HepG2 (cell line): ENCODE measurements around the gene PNMA8C. TPM values are rescaled to one million over a fixed set of nuclear protein-coding genes. Genes with fewer than 3 reads are reported as not detected.

Experiments used
- AHR ChIP-seq: IDR thresholded peaks from 2 replicates; pipeline ENCODE4 v1.6.1; 2018; ENCODE audit warnings: missing genetic modification reagents, missing compliant biosample characterization
- CSRNP1 ChIP-seq: sonication (generic); formaldehyde crosslinking; IDR thresholded peaks from 2 replicates; pipeline ENCODE4 v1.8.1; 2023; ENCODE audit warnings: mild to moderate bottlenecking, missing genetic modification reagents
- DMTF1 ChIP-seq: sonication (generic); formaldehyde crosslinking; IDR thresholded peaks from 2 replicates; pipeline ENCODE4 v1.4.0; 2020; ENCODE audit warnings: mild to moderate bottlenecking, missing genetic modification reagents
- HMGXB4 ChIP-seq, 2 experiments: sonication (generic) in 1 of 2; formaldehyde crosslinking in 1 of 2; IDR thresholded peaks; 2 replicates each; pipeline versions ENCODE4 v1.4.0 to v1.6.1; 2018 to 2020; ENCODE audit warnings: missing genetic modification reagents in 2 of 2, borderline replicate concordance in 1 of 2, low read depth in 1 of 2, mild to moderate bottlenecking in 1 of 2, missing biosample characterization in 1 of 2
- HNRNPUL1 ChIP-seq: fragments of 200-400 bp; formaldehyde crosslinking; IDR thresholded peaks from 2 replicates; pipeline ENCODE4 v1.6.1; 2017; ENCODE audit warnings: low read depth, mild to moderate bottlenecking, low read length, moderate library complexity
- MEIS1 ChIP-seq: sonication (generic); formaldehyde crosslinking; IDR thresholded peaks from 2 replicates; pipeline ENCODE4 v1.9.0; 2021; ENCODE audit warnings: mild to moderate bottlenecking, missing genetic modification reagents, moderate library complexity, borderline replicate concordance
- MTF1 ChIP-seq: sonication (generic); formaldehyde crosslinking; IDR thresholded peaks from 2 replicates; pipeline ENCODE4 v1.5.0; 2020; ENCODE audit warnings: missing genetic modification reagents
- MYC ChIP-seq: sonication (generic); formaldehyde crosslinking; IDR thresholded peaks from 2 replicates; pipeline ENCODE4 v1.9.0; 2021; ENCODE audit warnings: missing genetic modification reagents, borderline replicate concordance
- PATZ1 ChIP-seq: sonication (generic); formaldehyde crosslinking; IDR thresholded peaks from 2 replicates; pipeline ENCODE4 v1.4.0; 2020; ENCODE audit warnings: missing genetic modification reagents
- POLR2A ChIP-seq, 2 experiments: IDR thresholded peaks; 2 replicates each; pipeline ENCODE4 v1.6.1; 2011; ENCODE audit warnings: low read depth in 2 of 2, low read length in 2 of 2, mild to moderate bottlenecking in 1 of 2, moderate library complexity in 1 of 2; ENCODE audit not compliant: insufficient read depth in 1 of 2
- PRMT3 ChIP-seq: sonication (generic); formaldehyde crosslinking; IDR thresholded peaks from 2 replicates; pipeline ENCODE4 v1.8.1; 2022; ENCODE audit warnings: low read depth, mild to moderate bottlenecking, moderate library complexity, missing genetic modification reagents, borderline replicate concordance
- TBL1XR1 ChIP-seq: fragments of 150-350 bp; IDR thresholded peaks from 2 replicates; pipeline ENCODE4 v1.6.1; 2014; ENCODE audit warnings: borderline replicate concordance, low read length; ENCODE audit not compliant: partially characterized antibody
- TCF7 ChIP-seq: sonication (generic); IDR thresholded peaks from 2 replicates; pipeline ENCODE4 v1.6.1; 2016; ENCODE audit warnings: antibody characterized with exemption, low read depth
- ZBTB33 ChIP-seq: sonication (generic); formaldehyde crosslinking; IDR thresholded peaks from 2 replicates; pipeline ENCODE4 v1.4.0; 2020; ENCODE audit warnings: missing genetic modification reagents
- ZNF30 ChIP-seq: sonication (generic); formaldehyde crosslinking; IDR thresholded peaks from 2 replicates; pipeline ENCODE4 v1.5.0; 2020; ENCODE audit warnings: mild to moderate bottlenecking, missing genetic modification reagents
- ZNF329 ChIP-seq: sonication (generic); formaldehyde crosslinking; IDR thresholded peaks from 2 replicates; pipeline ENCODE4 v1.9.0; 2021; ENCODE audit warnings: low read depth, mild to moderate bottlenecking, missing genetic modification reagents
- ZNF577 ChIP-seq: sonication (generic); formaldehyde crosslinking; IDR thresholded peaks from 2 replicates; pipeline ENCODE4 v1.4.0; 2020; ENCODE audit warnings: mild to moderate bottlenecking, low read depth, missing genetic modification reagents, borderline replicate concordance
- ZNF792 ChIP-seq: IDR thresholded peaks from 2 replicates; pipeline ENCODE4 v1.6.1; 2016
- ZNF841 ChIP-seq: sonication (generic); formaldehyde crosslinking; IDR thresholded peaks from 2 replicates; pipeline ENCODE4 v1.8.1; 2023; ENCODE audit warnings: missing genetic modification reagents, borderline replicate concordance
- polyA plus RNA-seq, 8 experiments: library from polyadenylated mRNA; depleted of rRNA in 3 of 8; stranded (reverse) in 7 of 8; unstranded in 1 of 8; fragments of >200 nt; fragmentation: Illumina TruSeq in 4 of 8; extraction: Trizol in 4 of 8; gene quantifications; 2 replicates each; pipeline versions ENCODE4 v1.2.1 to v1.2.3, GENCODE V29; 2011 to 2016; ENCODE audit warnings: low read depth in 4 of 8, missing spikeins in 1 of 8, mixed read lengths in 1 of 8; ENCODE audit not compliant: insufficient read depth in 1 of 8
- total RNA-seq, 5 experiments: library from RNA; depleted of rRNA; stranded (reverse); fragments of >200 nt; fragmentation: Illumina TruSeq; extraction: Trizol; gene quantifications; 2 replicates each; pipeline ENCODE4 v1.2.3, GENCODE V29; 2016; ENCODE audit warnings: low read depth in 1 of 5

The PNMA8C gene
- total and polyA plus RNA-seq, 2 of the 13 experiments (the other 11 are each of a cell fraction or from before 2014, with no cell fraction given), result not detected

- TF ChIP-seq MEIS1 (CRISPR knock-in tag) (peak; percentile 59; the same call in 1 of the 2 replicates), ZNF577 (CRISPR knock-in tag) (no peak), CSRNP1 (CRISPR knock-in tag) (0 out of 2 replicates have a peak, but pooled peaks have one; percentile 43), POLR2A (IDR thresholded peaks at IDR 0.05; ENCODE audit: insufficient read depth in 1 of 2, low read depth in 2 of 2, low read length in 2 of 2) (peak; percentile 70 to 76), ZNF792 (0 out of 2 replicates have a peak, but pooled peaks have one; percentile 5), AHR (CRISPR knock-in tag) (no peak), TCF7 (no peak), MTF1 (CRISPR knock-in tag) (no peak), ZNF30 (CRISPR knock-in tag) (no peak), ZBTB33 (CRISPR knock-in tag) (peak; percentile 83; the same call in 1 of the 2 replicates), PATZ1 (CRISPR knock-in tag) (peak; percentile 90), ZNF841 (CRISPR knock-in tag) (no peak), DMTF1 (CRISPR knock-in tag) (0 out of 2 replicates have a peak, but pooled peaks have one; percentile 46), MYC (CRISPR knock-in tag) (peak; percentile 63), ZNF329 (CRISPR knock-in tag) (no peak), HMGXB4 (CRISPR knock-in tag; IDR thresholded peaks at IDR 0.05; ENCODE audit: borderline replicate concordance in 1 of 2, low read depth in 1 of 2) (peak in 1 of 2 experiments; percentile 7; a peak in 1 of 4 replicates), HNRNPUL1 (no peak), PRMT3 (CRISPR knock-in tag) (no peak), TBL1XR1 (no peak)
These were observed 23.8 kb downstream of the PNMA8C start (continued) for GRCh38 chr19:46404753-46405468.
